Measurements from ENCODE around the gene GRM8.

GRCh38 chr7:126411821-126412383, 840.8 kb downstream of the GRM8 start:
- TF ChIP-seq CTCF (IDR thresholded peaks at IDR 0.05) (no peak), POLR2A (IDR thresholded peaks at IDR 0.05) (no peak), POLR2AphosphoS5 (IDR thresholded peaks at IDR 0.05) (no peak)

Data from breast epithelium (tissue), 3 donors.